GM18907 (cell line): ENCODE measurements around the gene GHDC.
"Not testable (repeated sequence)": the region's sequence is repeated elsewhere in the genome, so short reads cannot be mapped to it uniquely, and the experiment has no call there.

Experiments
- ATAC-seq: cut with Tn5 transposase; IDR thresholded peaks from one replicate; pipeline ENCODE4 v1.9.1; 2021; ENCODE audit warnings: mild to moderate bottlenecking, moderate library complexity; ENCODE audit not compliant: unreplicated experiment

Gene GHDC

GRCh38 chr17:42159796-42160530 lies 34.3 kb downstream of the GHDC start:
- ATAC-seq: no peak

- ATAC-seq: no peak
Observed at GRCh38 chr17:42155614-42156045, 38.7 kb downstream of the GHDC start.

- no peak for ATAC-seq
Observed at GRCh38 chr17:42153919-42154742, 40.2 kb downstream of the GHDC start.

- no peak for ATAC-seq
Observed at GRCh38 chr17:42146911-42147607, 47.2 kb downstream of the GHDC start.

- ATAC-seq: not testable (repeated sequence)
Observed at GRCh38 chr17:42143138-42143537, 51.2 kb downstream of the GHDC start.

- no peak for ATAC-seq
Observed at GRCh38 chr17:42142371-42142896, 51.9 kb downstream of the GHDC start.

- no peak for ATAC-seq
Observed at GRCh38 chr17:42141382-42141781, 52.9 kb downstream of the GHDC start.

- ATAC-seq: not testable (repeated sequence)
Observed at GRCh38 chr17:42140690-42141089, 53.6 kb downstream of the GHDC start.
